K562 (cell line): Measurements from ENCODE around the gene GJB2. TPM values are rescaled to one million over a fixed set of nuclear protein-coding genes. Genes with fewer than 3 reads are reported as not detected.
A peak's percentile ranks its signal among the peaks of the same experiment; 100 is the strongest.

Source experiments
- ATAC-seq: fragments of 200-7000 bp; cut with Tn5 transposase; 3 replicates; pipeline ENCODE4 v1.9.1; 2020; ENCODE audit warnings: moderate library complexity
- BruUV-seq: library from RNA; stranded (reverse); fragments of 400-500 nt; replicated peaks from 2 replicates; lab custom pipeline; 2021; lab: Mats Ljungman, UMichigan
- CTCF ChIA-PET: fragments of 300-600 bp; formaldehyde crosslinking; extraction: SDS; loops from one replicate; lab custom pipeline; 2021; ENCODE audit warnings: low intra/inter-chr PET ratio; lab: Yijun Ruan, JAX
- POLR2A ChIA-PET: fragments of 300-600, 350-650 bp; sonication (Branson Sonifier 250); formaldehyde crosslinking; extraction: SDS; loops from one replicate; lab custom pipeline; 2021; ENCODE audit warnings: antibody characterized with exemption, inconsistent platforms; lab: Yijun Ruan, JAX
- DNase-seq, 4 experiments: peaks; one replicate each; pipeline versions ENCODE4 v3.0.0 to v3.0.0-alpha.2; 2011 to 2018; ENCODE audit warnings: low spot score in 3 of 4, mixed read lengths in 3 of 4; ENCODE audit errors: extremely low read depth in 1 of 4
- FAIRE-seq: peaks from 2 replicates; lab custom pipeline; 2011; peaks lifted over from hg19 to GRCh38; lab: Jason Lieb, UNC
- H2AFZ ChIP-seq: 2 replicates; pipeline ENCODE4 v1.6.0; 2011; ENCODE audit warnings: low read depth, low read length, control low read depth, inconsistent platforms
- H3K27ac ChIP-seq: fragments of 200-600 bp; 3 replicates; pipeline ENCODE4 v1.8.0; 2011; ENCODE audit warnings: low read depth, mild to moderate bottlenecking, control low read depth, inconsistent platforms, low read length, moderate library complexity, mixed read lengths; ENCODE audit errors: extremely low read depth
- H3K27me3 ChIP-seq, 2 experiments: fragments of 300-600 bp in 1 of 2; 2 replicates in 1 of 2; 3 replicates in 1 of 2; pipeline versions ENCODE4 v1.6.0 to v1.8.0; 2011; ENCODE audit warnings: inconsistent platforms in 2 of 2, low read length in 2 of 2, mild to moderate bottlenecking in 1 of 2, mixed read lengths in 1 of 2, moderate library complexity in 1 of 2; ENCODE audit not compliant: control insufficient read depth in 2 of 2, insufficient read depth in 2 of 2
- H3K36me3 ChIP-seq: fragments of 300-600 bp; 3 replicates; pipeline ENCODE4 v1.8.0; 2011; ENCODE audit warnings: mild to moderate bottlenecking, low read length, inconsistent platforms; ENCODE audit not compliant: control insufficient read depth, insufficient read depth
- H3K4me1 ChIP-seq, 2 experiments: fragments of 200-600 bp in 1 of 2; replicated peaks in 1 of 2; 2 replicates in 1 of 2; 3 replicates in 1 of 2; pipeline versions ENCODE4 v1.5.1 to v1.8.0; 2011; ENCODE audit warnings: inconsistent platforms in 2 of 2, low read length in 2 of 2, mild to moderate bottlenecking in 1 of 2, mixed read lengths in 1 of 2, moderate library complexity in 1 of 2; ENCODE audit not compliant: control insufficient read depth in 2 of 2, insufficient read depth in 2 of 2
- H3K4me2 ChIP-seq: 2 replicates; pipeline ENCODE4 v1.6.1; 2011; ENCODE audit warnings: low read length, control low read depth, inconsistent platforms, mixed read lengths; ENCODE audit not compliant: insufficient read depth
- H3K4me3 ChIP-seq: fragments of 200-600 bp; sonication (generic), shearing (Covaris generic); 2 replicates; pipeline ENCODE4 v1.5.1; 2016; ENCODE audit warnings: control low read depth, inconsistent platforms
- H3K79me2 ChIP-seq: fragments of 200-600 bp; 3 replicates; pipeline ENCODE4 v1.8.0; 2011; ENCODE audit warnings: low read length, inconsistent platforms; ENCODE audit not compliant: control insufficient read depth, insufficient read depth
- H3K9ac ChIP-seq, 2 experiments: 2 replicates each; pipeline versions ENCODE4 v1.6.0 to v1.6.1; 2011; ENCODE audit warnings: low read depth in 2 of 2, low read length in 2 of 2, control low read depth in 1 of 2, inconsistent platforms in 1 of 2, mild to moderate bottlenecking in 1 of 2, mixed read lengths in 1 of 2; ENCODE audit not compliant: insufficient read depth in 1 of 2
- H3K9me1 ChIP-seq: one replicate; pipeline ENCODE4 v1.6.0; 2011; ENCODE audit warnings: inconsistent platforms, mild to moderate bottlenecking, low read length, moderate library complexity; ENCODE audit not compliant: control insufficient read depth, insufficient read depth
- H3K9me3 ChIP-seq: replicated peaks from 2 replicates; pipeline ENCODE4 v1.5.1; 2011; ENCODE audit warnings: low read depth, low read length, inconsistent platforms; ENCODE audit not compliant: control insufficient read depth, insufficient read depth
- H4K20me1 ChIP-seq: replicated peaks from 2 replicates; pipeline ENCODE4 v1.6.1; 2011; ENCODE audit warnings: low read length, inconsistent platforms, mixed read lengths; ENCODE audit not compliant: control insufficient read depth, insufficient read depth
- EGR1 ChIP-seq: fragments of 450-650 bp; conservative IDR thresholded peaks from 2 replicates; pipeline ENCODE4 v1.6.1; 2017; ENCODE audit warnings: mild to moderate bottlenecking
- PPARD ChIP-seq: fragments of 250-450 bp; sonication (Bioruptor Pico); IDR thresholded peaks from 2 replicates; pipeline ENCODE4 v1.8.0; 2022; ENCODE audit warnings: inconsistent platforms, mild to moderate bottlenecking, moderate library complexity
- WGBS: fragments of 100-300 bp; shearing (Covaris generic); methylation state at CpG from one replicate; pipeline ENCODE4 v1.1.6; 2016; ENCODE audit warnings: low coverage, mixed read lengths; ENCODE audit not compliant: insufficient coverage; ENCODE audit errors: missing lambda C conversion rate; 5-methylcytosine and 5-hydroxymethylcytosine counted together
- in situ Hi-C: fragments of 300-500 bp; cut with MboI; formaldehyde crosslinking; loops from 4 replicates; pipeline ENCODE4 v1.15.0; 2018; ENCODE audit warnings: inconsistent platforms, mixed read lengths
- intact Hi-C: fragments of 100-400 bp; cut with micrococcal nuclease; formaldehyde crosslinking; loops from 2 replicates; pipeline ENCODE4 v1.14.2; 2022
- polyA plus RNA-seq, 8 experiments: library from polyadenylated mRNA; depleted of rRNA in 4 of 8; stranded (reverse) in 5 of 8; unstranded in 3 of 8; fragments of >200 nt; fragmentation: Nextera tagmentation in 2 of 8; fragmentation: Illumina TruSeq in 1 of 8; extraction: Ambion mirVana in 2 of 8; extraction: Trizol in 1 of 8; gene quantifications; 2 replicates each; pipeline versions ENCODE4 v1.2.1 to v1.2.3, GENCODE V29; 2011 to 2014; ENCODE audit warnings: inconsistent platforms in 1 of 8, missing spikeins in 1 of 8
- total RNA-seq, 7 experiments: library from RNA; depleted of rRNA in 6 of 7; stranded (reverse); fragments of >200 nt in 6 of 7; fragmentation: Illumina TruSeq in 2 of 7; extraction: Trizol in 2 of 7; gene quantifications; 2 replicates each; pipeline versions ENCODE4 v1.2.1 to v1.2.3, GENCODE V29; 2011 to 2021; ENCODE audit warnings: low replicate concordance in 1 of 7
- TF ChIP-seq, protein P1 (sequence below): sonication (generic); formaldehyde crosslinking; IDR thresholded peaks from 2 replicates; pipeline ENCODE4 v1.8.1; 2023; ENCODE audit warnings: mild to moderate bottlenecking, missing genetic modification reagents
- TF ChIP-seq, protein P2 (sequence below): fragments of 150-350 bp; IDR thresholded peaks from 2 replicates; pipeline ENCODE4 v1.6.1; 2014; ENCODE audit warnings: low read depth, mild to moderate bottlenecking, low read length, borderline replicate concordance

The GJB2 gene
- total and polyA plus RNA-seq, 9 of the 15 experiments (the other 6 are each of a cell fraction or from before 2014, with no cell fraction given), result not detected

DNA sequence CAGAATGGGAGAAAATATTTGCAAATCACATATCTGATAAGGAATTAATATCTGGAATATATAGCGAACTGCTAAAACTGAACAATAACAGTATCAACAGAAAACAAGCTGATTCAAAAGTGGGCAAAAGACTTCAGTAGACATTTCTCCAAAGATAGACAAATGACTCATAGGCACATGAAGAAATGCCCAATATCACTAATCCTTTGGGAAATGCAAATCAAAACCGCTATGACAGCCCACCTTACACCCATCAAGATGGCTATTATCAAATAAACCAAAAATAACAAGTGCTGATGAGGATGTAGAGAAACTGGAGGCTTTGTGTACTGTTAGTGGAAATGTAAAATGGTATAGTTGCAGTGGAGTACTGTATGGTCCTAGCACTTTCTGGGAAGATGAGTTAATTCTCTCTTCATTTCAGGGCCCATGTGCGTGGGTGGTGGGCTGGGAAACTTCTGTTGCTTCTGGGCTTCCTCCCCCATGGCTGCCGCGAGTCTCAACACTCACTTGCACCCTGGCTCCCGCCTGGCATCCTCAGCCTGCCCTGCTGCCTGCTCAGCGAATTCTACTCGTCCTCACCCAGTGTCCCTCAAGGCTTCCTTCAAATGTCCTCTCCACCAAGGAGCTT, 19.5 kb downstream of the GJB2 start:
- Histone ChIP-seq H3K9me3 (no peaks in the 10 kb centered on the region), H3K27ac (no peak overlapping the region), H2AFZ (no peak overlapping the region), H3K79me2 (no peaks in the 10 kb centered on the region), H3K36me3 (no peaks in the 10 kb centered on the region), H3K4me3 (no peak overlapping the region), H3K4me2 (no peak overlapping the region)
- BruUV-seq, result no TSS peak
- in situ Hi-C loops, result no loop called here
- POLR2A ChIA-PET, result interaction anchor here (1.0 kb wide), 1 partner anchor 22 kb away, joined by 3 read pairs; no protein-coding TSS in a partner anchor
- DNase-seq (no peak), FAIRE-seq (no peak)
- intact Hi-C loops, result no loop called here
- TF ChIP-seq, protein P1, sequence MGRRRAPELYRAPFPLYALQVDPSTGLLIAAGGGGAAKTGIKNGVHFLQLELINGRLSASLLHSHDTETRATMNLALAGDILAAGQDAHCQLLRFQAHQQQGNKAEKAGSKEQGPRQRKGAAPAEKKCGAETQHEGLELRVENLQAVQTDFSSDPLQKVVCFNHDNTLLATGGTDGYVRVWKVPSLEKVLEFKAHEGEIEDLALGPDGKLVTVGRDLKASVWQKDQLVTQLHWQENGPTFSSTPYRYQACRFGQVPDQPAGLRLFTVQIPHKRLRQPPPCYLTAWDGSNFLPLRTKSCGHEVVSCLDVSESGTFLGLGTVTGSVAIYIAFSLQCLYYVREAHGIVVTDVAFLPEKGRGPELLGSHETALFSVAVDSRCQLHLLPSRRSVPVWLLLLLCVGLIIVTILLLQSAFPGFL, result no peak
- peak; percentile 61 for TF ChIP-seq EGR1
- TF ChIP-seq, all 486 proteins: peak for 1
- H3K4me1 ChIP-seq, result peaks cover 0 to 5% of the 10 kb centered on the region in 2 experiments; a peak in 2 of 5 replicates
- CTCF ChIA-PET, result no interaction called here
- no peak overlapping the region for H3K9ac ChIP-seq
- no peaks in the 10 kb centered on the region for H4K20me1 ChIP-seq
- H3K9me1 ChIP-seq, result no peaks in the 10 kb centered on the region
- peaks cover 10 to 53% of the 10 kb centered on the region in 2 experiments; a peak in 4 of 5 replicates for H3K27me3 ChIP-seq
- WGBS, result 2% methylated on average over 6 of the region's 8 CpGs
- ATAC-seq, result no peak

- DNase-seq, result no peak
- in situ Hi-C loops (no loop called here), intact Hi-C loops (no loop called here)
- Histone ChIP-seq H3K27me3 (peaks cover 8 to 50% of the 10 kb centered on the region in 2 experiments; a peak in 3 of 5 replicates), H3K9me1 (no peaks in the 10 kb centered on the region), H3K4me2 (no peak overlapping the region), H3K4me1 (peaks cover 0 to 5% of the 10 kb centered on the region in 2 experiments; a peak in 2 of 5 replicates), H2AFZ (no peak overlapping the region), H3K36me3 (no peaks in the 10 kb centered on the region), H3K9me3 (no peaks in the 10 kb centered on the region), H3K79me2 (no peaks in the 10 kb centered on the region), H3K4me3 (no peak overlapping the region), H3K27ac (no peak overlapping the region), H4K20me1 (no peaks in the 10 kb centered on the region; the same call in 1 of the 2 replicates), H3K9ac (no peak overlapping the region)
- no peak for ATAC-seq
- POLR2A ChIA-PET, result no interaction called here
- no TSS peak for BruUV-seq
- FAIRE-seq, result no peak
- WGBS, result 13% methylated on average over 1 of the region's 1 CpG
- TF ChIP-seq, protein P2, sequence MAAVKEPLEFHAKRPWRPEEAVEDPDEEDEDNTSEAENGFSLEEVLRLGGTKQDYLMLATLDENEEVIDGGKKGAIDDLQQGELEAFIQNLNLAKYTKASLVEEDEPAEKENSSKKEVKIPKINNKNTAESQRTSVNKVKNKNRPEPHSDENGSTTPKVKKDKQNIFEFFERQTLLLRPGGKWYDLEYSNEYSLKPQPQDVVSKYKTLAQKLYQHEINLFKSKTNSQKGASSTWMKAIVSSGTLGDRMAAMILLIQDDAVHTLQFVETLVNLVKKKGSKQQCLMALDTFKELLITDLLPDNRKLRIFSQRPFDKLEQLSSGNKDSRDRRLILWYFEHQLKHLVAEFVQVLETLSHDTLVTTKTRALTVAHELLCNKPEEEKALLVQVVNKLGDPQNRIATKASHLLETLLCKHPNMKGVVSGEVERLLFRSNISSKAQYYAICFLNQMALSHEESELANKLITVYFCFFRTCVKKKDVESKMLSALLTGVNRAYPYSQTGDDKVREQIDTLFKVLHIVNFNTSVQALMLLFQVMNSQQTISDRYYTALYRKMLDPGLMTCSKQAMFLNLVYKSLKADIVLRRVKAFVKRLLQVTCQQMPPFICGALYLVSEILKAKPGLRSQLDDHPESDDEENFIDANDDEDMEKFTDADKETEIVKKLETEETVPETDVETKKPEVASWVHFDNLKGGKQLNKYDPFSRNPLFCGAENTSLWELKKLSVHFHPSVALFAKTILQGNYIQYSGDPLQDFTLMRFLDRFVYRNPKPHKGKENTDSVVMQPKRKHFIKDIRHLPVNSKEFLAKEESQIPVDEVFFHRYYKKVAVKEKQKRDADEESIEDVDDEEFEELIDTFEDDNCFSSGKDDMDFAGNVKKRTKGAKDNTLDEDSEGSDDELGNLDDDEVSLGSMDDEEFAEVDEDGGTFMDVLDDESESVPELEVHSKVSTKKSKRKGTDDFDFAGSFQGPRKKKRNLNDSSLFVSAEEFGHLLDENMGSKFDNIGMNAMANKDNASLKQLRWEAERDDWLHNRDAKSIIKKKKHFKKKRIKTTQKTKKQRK, result no peak
- TF ChIP-seq PPARD, result no peak
- CTCF ChIA-PET, result no interaction called here
Measured at GRCh38 chr13:20171364-20171763, 21.4 kb downstream of the GJB2 start.
